Measurements from ENCODE around the gene HOXA9. TPM values are rescaled to one million over a fixed set of nuclear protein-coding genes. Genes with fewer than 3 reads are reported as not detected.

HOXA9 gene
- total RNA-seq, 4 donors from 2014 or later = 5.4 to 10.9 (median 9.0) TPM

DNA sequence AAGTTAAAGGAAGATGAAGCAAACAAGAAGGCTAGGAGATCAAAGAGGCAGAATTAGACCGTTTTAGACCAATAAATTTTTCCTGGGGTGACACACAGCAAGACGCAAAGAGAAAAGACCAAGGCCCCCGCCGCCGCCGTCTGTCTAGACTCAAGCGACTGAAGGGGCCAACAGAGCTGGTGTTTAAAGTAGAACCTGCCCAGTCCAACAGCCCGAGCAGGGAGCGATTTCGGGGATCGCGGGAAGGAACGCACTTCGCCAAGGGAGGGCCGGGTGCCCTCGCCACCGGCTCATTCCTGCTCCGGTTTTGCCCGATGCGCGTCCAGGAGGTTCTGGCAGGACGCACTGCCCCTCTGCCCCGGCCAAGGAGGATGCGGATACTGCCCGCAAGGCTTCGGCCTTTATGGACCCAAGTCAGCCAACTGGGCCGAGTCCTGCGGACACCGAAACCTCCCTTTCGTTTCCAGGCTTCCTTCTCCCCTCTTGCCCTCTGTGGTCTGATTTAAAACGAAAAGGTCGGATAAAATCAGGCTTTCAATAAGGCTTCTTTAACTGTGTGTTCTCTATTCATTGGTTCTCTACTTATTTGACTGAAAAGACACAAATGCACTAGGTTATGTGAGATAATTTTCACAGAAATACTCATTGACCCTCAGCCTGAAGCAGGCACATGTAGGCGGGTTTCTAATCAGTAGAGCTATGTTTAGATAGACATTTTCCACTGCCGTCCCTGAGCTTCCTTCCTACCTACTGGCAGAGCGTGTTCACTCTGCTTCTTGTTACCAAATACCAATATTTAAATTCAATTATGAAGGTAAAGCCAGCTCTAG, 6.7 kb downstream of the HOXA9 start:
- TF ChIP-seq, protein P1, sequence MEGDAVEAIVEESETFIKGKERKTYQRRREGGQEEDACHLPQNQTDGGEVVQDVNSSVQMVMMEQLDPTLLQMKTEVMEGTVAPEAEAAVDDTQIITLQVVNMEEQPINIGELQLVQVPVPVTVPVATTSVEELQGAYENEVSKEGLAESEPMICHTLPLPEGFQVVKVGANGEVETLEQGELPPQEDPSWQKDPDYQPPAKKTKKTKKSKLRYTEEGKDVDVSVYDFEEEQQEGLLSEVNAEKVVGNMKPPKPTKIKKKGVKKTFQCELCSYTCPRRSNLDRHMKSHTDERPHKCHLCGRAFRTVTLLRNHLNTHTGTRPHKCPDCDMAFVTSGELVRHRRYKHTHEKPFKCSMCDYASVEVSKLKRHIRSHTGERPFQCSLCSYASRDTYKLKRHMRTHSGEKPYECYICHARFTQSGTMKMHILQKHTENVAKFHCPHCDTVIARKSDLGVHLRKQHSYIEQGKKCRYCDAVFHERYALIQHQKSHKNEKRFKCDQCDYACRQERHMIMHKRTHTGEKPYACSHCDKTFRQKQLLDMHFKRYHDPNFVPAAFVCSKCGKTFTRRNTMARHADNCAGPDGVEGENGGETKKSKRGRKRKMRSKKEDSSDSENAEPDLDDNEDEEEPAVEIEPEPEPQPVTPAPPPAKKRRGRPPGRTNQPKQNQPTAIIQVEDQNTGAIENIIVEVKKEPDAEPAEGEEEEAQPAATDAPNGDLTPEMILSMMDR (IDR thresholded peaks at IDR 0.05; ENCODE audit: low read depth) = no peak

DNA sequence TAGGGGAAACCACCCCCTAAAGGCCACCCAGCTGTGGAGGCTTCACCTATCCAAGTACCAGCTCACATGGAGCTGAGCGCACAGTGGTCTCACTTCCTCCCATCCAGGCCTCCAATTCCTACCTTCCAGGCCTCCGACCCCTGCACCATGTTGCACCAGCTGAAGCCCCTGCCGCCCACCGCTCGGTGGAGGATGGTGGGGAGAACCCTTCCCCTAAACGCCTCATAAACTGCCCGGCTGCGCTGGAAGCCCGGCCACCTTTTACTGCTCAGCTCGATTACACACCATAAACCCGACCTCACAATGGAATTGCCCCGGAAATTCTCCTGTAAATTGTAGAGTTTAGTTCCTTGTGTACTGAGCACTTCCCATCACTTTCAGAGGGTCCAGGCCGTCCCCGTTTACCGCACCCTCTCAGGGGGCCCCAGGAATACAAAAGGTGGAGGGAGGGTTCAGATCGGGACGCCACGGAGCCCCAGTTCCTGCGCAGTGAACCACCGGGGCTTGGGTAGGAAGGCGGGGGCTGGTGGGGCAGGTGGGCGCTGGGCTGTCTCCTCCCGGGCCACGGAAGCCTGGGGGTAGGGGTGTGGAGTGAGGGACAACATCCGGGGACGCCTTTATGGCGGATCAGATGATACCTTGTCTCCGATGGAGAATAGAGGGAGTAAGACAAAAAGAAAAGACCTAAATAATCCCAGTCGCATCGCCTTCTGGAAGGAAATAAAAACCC, 7.5 kb downstream of the HOXA9 start:
- TF ChIP-seq, protein P1 (IDR thresholded peaks at IDR 0.05; ENCODE audit: low read depth) = no peak

DNA sequence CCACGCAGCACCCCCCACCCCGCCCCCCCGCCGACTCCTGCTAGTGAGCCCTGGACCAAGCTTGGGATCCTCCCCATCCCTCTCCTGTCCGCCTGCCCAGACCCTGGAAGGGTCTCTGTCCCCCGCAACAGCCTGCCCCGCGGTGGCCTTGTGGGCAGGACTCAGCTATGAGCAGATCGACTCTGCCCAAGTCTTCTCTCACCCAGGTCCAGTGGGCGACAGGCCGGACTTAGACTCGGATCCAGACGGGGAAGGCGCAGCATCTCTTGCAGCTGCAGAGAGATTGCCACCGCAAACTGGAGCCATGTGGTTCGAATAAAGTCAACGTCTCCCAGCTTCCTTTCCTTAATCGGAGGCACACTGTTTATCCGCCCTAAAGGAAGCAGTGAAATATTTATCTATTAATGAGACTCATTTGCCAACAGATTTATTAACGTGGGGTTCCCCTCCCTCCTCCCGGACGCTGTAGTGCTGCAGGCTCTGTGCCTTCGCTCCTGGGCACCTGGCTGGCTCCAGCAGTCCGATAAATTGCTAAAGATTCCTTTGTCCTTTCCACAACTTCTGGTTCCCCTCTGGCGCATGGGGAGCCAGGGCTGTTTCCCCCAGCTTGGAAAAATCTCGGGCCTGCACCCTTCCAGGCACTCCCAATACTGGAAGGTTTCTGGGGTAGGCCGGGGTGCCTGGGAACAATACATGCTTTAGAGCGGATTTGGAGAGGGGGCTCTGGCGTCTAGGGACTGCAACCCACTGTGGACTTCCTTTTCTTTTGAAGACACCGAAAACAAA, 8.2 kb downstream of the HOXA9 start:
- TF ChIP-seq, protein P1 (IDR thresholded peaks at IDR 0.05; ENCODE audit: low read depth) = no peak

DNA sequence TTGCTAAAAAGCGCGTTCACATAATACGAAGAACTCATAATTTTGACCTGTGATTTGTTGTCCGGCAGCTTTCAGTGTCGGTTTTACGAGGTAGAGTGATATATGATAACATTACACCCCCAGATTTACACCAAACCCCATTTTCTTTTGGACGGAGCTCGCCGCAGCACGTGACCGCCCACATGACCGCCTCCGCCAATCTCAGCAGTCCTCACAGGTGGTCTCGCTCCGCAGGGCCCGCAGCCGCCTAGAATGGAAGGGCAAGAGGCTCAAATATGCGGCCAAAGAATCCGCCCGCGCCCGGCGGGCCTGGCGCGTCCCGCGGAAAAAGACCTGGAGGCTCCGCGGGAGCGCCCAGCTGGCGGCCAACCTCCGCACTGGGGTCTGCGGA, 8.8 kb downstream of the HOXA9 start, which contains the start of gene HOXA7:
HOXA7 (minus strand) TSS at position 168 of the 391 bp plus-strand sequence; CDS start at position 38, 130 bp downstream.
- TF ChIP-seq, protein P1 (IDR thresholded peaks at IDR 0.05; ENCODE audit: low read depth) = no peak

DNA sequence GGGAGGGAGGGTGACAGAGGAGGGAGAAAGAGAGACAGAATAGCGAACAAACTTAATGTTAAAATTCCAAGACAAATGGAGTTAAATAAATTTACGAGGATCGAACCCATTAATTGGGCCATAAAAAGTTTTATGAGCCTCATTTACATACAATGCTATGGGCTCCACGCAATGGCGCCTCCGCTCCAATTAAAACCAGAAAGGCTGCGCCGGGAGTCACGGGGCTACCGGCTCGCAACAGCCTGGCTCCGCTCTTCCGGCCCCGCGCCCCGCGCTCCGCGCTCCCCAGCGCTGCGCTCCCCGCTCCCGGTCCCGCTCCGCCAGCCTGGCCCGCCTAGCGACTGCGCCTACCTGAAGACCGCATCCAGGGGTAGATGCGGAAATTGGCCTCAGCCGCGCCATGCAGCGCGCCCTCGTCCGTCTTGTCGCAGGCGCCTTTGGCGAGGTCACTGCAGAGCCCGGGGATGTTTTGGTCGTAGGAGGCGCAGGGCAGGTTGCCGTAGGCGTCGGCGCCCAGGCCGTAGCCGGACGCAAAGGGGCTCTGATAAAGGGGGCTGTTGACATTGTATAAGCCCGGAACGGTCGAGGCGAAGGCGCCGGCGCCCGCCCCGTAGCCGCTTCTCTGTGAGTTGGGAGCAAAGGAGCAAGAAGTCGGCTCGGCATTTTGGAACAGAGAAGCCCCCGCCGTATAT, 9.4 kb downstream of the HOXA9 start:
- TF ChIP-seq, protein P1 (IDR thresholded peaks at IDR 0.05; ENCODE audit: low read depth) = no peak

DNA sequence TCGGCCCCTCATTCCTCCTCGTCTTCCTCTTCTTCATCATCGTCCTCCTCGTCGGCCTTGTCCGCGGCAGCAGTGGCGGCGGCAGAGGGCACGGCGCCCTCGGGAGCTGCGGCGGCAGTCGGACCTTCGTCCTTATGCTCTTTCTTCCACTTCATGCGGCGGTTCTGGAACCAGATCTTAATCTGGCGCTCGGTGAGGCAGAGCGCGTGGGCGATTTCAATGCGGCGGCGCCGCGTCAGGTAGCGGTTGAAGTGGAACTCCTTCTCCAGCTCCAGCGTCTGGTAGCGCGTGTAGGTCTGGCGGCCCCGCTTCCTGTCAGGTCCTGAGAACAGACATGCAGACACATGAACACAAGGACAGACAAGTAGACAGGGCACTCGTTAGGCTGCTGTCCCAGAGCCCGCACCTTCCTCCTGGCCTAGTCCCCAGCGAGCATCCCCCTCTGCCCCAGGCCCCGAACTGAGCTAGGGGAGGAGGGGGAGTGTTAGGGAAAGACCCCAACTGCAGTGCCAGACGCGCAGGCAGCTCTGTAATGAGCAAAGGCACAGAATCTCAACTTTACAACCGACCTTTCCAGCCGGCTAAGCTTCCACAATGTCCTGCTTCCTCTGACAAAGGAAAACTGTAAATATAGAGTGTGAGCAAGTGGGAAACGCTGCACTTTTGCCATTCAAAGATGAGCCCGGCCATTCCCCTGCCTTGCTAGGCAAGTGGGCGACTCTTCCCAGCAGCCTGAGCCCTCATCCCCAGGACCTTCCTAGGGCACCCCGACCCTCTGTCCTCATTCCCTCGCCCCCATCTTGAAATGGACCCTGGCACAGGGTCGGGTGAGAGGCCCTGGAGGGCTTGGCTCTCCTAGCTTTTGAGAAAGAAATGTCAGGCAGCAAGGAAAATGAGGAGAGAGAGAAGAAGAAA, 10.2 kb downstream of the HOXA9 start:
- TF ChIP-seq, protein P1 (IDR thresholded peaks at IDR 0.05; ENCODE audit: low read depth) = no peak

All from subcutaneous adipose tissue (tissue), 4 donors.